A204.1 (cell line): ENCODE data around the gene RFC1.
"Not testable (repeated sequence)": the region's sequence is repeated elsewhere in the genome, so short reads cannot be mapped to it uniquely, and the experiment has no call there.

ENCODE experiments used
- FAIRE-seq: peaks from 2 replicates; lab custom pipeline; 2012; peaks lifted over from hg19 to GRCh38; lab: Jason Lieb, UNC

Gene RFC1

GRCh38 chr4:39303871-39304270 lies 62.3 kb downstream of the RFC1 start:
- no peak for FAIRE-seq

GRCh38 chr4:39302901-39303300 lies 63.3 kb downstream of the RFC1 start:
- FAIRE-seq, result no peak

GRCh38 chr4:39295784-39296183 lies 70.4 kb downstream of the RFC1 start:
- no peak for FAIRE-seq

- not testable (repeated sequence) for FAIRE-seq
Observed at GRCh38 chr4:39292433-39292832, 73.7 kb downstream of the RFC1 start.

- no peak for FAIRE-seq
Observed at GRCh38 chr4:39291686-39292085, 74.5 kb downstream of the RFC1 start.

- FAIRE-seq, result no peak
Observed at GRCh38 chr4:39287223-39287622, 78.9 kb downstream of the RFC1 start.

GRCh38 chr4:39286263-39286662 lies 79.9 kb downstream of the RFC1 start:
- no peak for FAIRE-seq

- no peak for FAIRE-seq
Observed at GRCh38 chr4:39285853-39286252, 80.3 kb downstream of the RFC1 start.

GRCh38 chr4:39285111-39285795 lies 80.9 kb downstream of the RFC1 start:
- no peak for FAIRE-seq

GRCh38 chr4:39280770-39281169 lies 85.4 kb downstream of the RFC1 start:
- no peak for FAIRE-seq

GRCh38 chr4:39279416-39279815 lies 86.7 kb downstream of the RFC1 start:
- no peak for FAIRE-seq

GRCh38 chr4:39278476-39278875 lies 87.7 kb downstream of the RFC1 start:
- FAIRE-seq, result no peak

- FAIRE-seq, result not testable (repeated sequence)
Observed at GRCh38 chr4:39277661-39278060, 88.5 kb downstream of the RFC1 start.

- FAIRE-seq, result no peak
Observed at GRCh38 chr4:39274503-39274902, 91.7 kb downstream of the RFC1 start.

GRCh38 chr4:39263895-39264294 lies 102.3 kb downstream of the RFC1 start:
- no peak for FAIRE-seq

GRCh38 chr4:39259571-39260330 lies 106.4 kb downstream of the RFC1 start:
- FAIRE-seq, result no peak

- FAIRE-seq, result no peak
Observed at GRCh38 chr4:39256436-39256835, 109.7 kb downstream of the RFC1 start.

- no peak for FAIRE-seq
Observed at GRCh38 chr4:39255871-39256270, 110.3 kb downstream of the RFC1 start.

- FAIRE-seq, result no peak
Observed at GRCh38 chr4:39255266-39255665, 110.9 kb downstream of the RFC1 start.

GRCh38 chr4:39243462-39243861 lies 122.7 kb downstream of the RFC1 start:
- FAIRE-seq, result no peak
